GM12891 (cell line): ENCODE data around the gene MSI1.

Source experiments
- PAX5 ChIP-seq: IDR thresholded peaks from 2 replicates; pipeline ENCODE4 v1.6.1; 2011; ENCODE audit warnings: low read length, moderate library complexity, mild to moderate bottlenecking; ENCODE audit not compliant: insufficient read depth, severe bottlenecking
- POLR2A ChIP-seq: IDR thresholded peaks from 2 replicates; pipeline ENCODE4 v1.6.1; 2011; ENCODE audit warnings: low read depth, low read length, control low read depth
- POLR2AphosphoS5 ChIP-seq: IDR thresholded peaks from 2 replicates; pipeline ENCODE4 v1.6.1; 2011; ENCODE audit warnings: low read depth, low read length, control low read depth
- SPI1 ChIP-seq: IDR thresholded peaks from 2 replicates; pipeline ENCODE4 v1.6.1; 2011; ENCODE audit warnings: low read depth, low read length, control low read depth
- TAF1 ChIP-seq: IDR thresholded peaks from 2 replicates; pipeline ENCODE4 v1.6.1; 2011; ENCODE audit warnings: low read depth, low read length, control low read depth

- no peak for TF ChIP-seq SPI1
- no peak for TF ChIP-seq PAX5
- no peak for TF ChIP-seq TAF1
- TF ChIP-seq POLR2A = no peak
- no peak for TF ChIP-seq POLR2AphosphoS5
Measured at GRCh38 chr12:120406553-120406952, 37.6 kb upstream of the MSI1 start.
